ENCODE measurements around the gene SPAG16. TPM values are rescaled to one million over a fixed set of nuclear protein-coding genes. Genes with fewer than 3 reads are reported as not detected.

Gene SPAG16
- total RNA-seq = 1 to 10 TPM; 5.4 to 5.7 (median 5.5) TPM

- Mint-ChIP-seq H3K36me3 (ENCODE audit: insufficient read depth) (no peaks in the 10 kb centered on the region), H3K9me3 (no peaks in the 10 kb centered on the region), H3K4me1 (ENCODE audit: low read depth) (peaks cover 26% of the 10 kb centered on the region), H3K27me3 (ENCODE audit: low read depth) (no peaks in the 10 kb centered on the region), H3K4me3 (peak within 1 kb of the TSS; percentile 94)
- DNase-seq = peak; percentile 96
- ATAC-seq = peak; percentile 98 to 99
Measured at GRCh38 chr2:213284105-213285090, at the start of gene SPAG16. Gene SPAG16, plus strand, starts transcription at chr2:213284464.

- DNase-seq (no peak), ATAC-seq (no peak)
- Mint-ChIP-seq H3K36me3 (ENCODE audit: insufficient read depth) (no peaks in the 10 kb centered on the region), H3K9me3 (no peaks in the 10 kb centered on the region), H3K4me1 (ENCODE audit: low read depth) (peaks cover 23% of the 10 kb centered on the region), H3K4me3 (no peak overlapping the region), H3K27me3 (ENCODE audit: low read depth) (peaks cover 18% of the 10 kb centered on the region)
Measured at GRCh38 chr2:213234641-213235040, 49.6 kb upstream of the SPAG16 start.

GRCh38 chr2:213235741-213236140 is 48.5 kb upstream of the SPAG16 start:
- Mint-ChIP-seq H3K4me3 (no peak overlapping the region), H3K4me1 (ENCODE audit: low read depth) (peaks cover 23% of the 10 kb centered on the region), H3K9me3 (no peaks in the 10 kb centered on the region), H3K36me3 (ENCODE audit: insufficient read depth) (no peaks in the 10 kb centered on the region), H3K27me3 (ENCODE audit: low read depth) (peaks cover 18% of the 10 kb centered on the region)
- DNase-seq = no peak
- no peak for ATAC-seq

GRCh38 chr2:213237251-213237650 is 47.0 kb upstream of the SPAG16 start:
- ATAC-seq = no peak
- H3K9me3 Mint-ChIP-seq = no peaks in the 10 kb centered on the region
- H3K27me3 Mint-ChIP-seq (ENCODE audit: low read depth) = peaks cover 18% of the 10 kb centered on the region
- peak overlapping the region; percentile 34 for H3K4me3 Mint-ChIP-seq
- peaks cover 23% of the 10 kb centered on the region for H3K4me1 Mint-ChIP-seq (ENCODE audit: low read depth)
- H3K36me3 Mint-ChIP-seq (ENCODE audit: insufficient read depth) = no peaks in the 10 kb centered on the region
- no peak for DNase-seq

GRCh38 chr2:213237787-213238186 is 46.5 kb upstream of the SPAG16 start:
- no peak for DNase-seq
- no peak for ATAC-seq
- H3K4me1 Mint-ChIP-seq (ENCODE audit: low read depth) = peaks cover 22% of the 10 kb centered on the region
- peaks cover 18% of the 10 kb centered on the region for H3K27me3 Mint-ChIP-seq (ENCODE audit: low read depth)
- no peaks in the 10 kb centered on the region for H3K36me3 Mint-ChIP-seq (ENCODE audit: insufficient read depth)
- H3K9me3 Mint-ChIP-seq = no peaks in the 10 kb centered on the region
- peak overlapping the region; percentile 17 for H3K4me3 Mint-ChIP-seq

GRCh38 chr2:213238753-213239495 is 45.3 kb upstream of the SPAG16 start:
- ATAC-seq (no peak), DNase-seq (no peak)
- Mint-ChIP-seq H3K9me3 (no peaks in the 10 kb centered on the region), H3K4me1 (ENCODE audit: low read depth) (peaks cover 17% of the 10 kb centered on the region), H3K27me3 (ENCODE audit: low read depth) (peaks cover 22% of the 10 kb centered on the region), H3K36me3 (ENCODE audit: insufficient read depth) (no peaks in the 10 kb centered on the region), H3K4me3 (peak overlapping the region; percentile 31)

GRCh38 chr2:213241817-213242216 is 42.4 kb upstream of the SPAG16 start:
- Mint-ChIP-seq H3K9me3 (no peaks in the 10 kb centered on the region), H3K4me3 (no peak overlapping the region), H3K36me3 (ENCODE audit: insufficient read depth) (no peaks in the 10 kb centered on the region), H3K4me1 (ENCODE audit: low read depth) (peaks cover 7% of the 10 kb centered on the region), H3K27me3 (ENCODE audit: low read depth) (peaks cover 18% of the 10 kb centered on the region)
- DNase-seq (no peak), ATAC-seq (no peak)

- ATAC-seq = no peak
- no peak for DNase-seq
- Mint-ChIP-seq H3K4me3 (no peak overlapping the region), H3K9me3 (no peaks in the 10 kb centered on the region), H3K36me3 (ENCODE audit: insufficient read depth) (no peaks in the 10 kb centered on the region), H3K27me3 (ENCODE audit: low read depth) (peaks cover 12% of the 10 kb centered on the region), H3K4me1 (ENCODE audit: low read depth) (peaks cover 7% of the 10 kb centered on the region)
Measured at GRCh38 chr2:213242653-213243052, 41.6 kb upstream of the SPAG16 start.

GRCh38 chr2:213243189-213244044 is 40.8 kb upstream of the SPAG16 start:
- peaks cover 12% of the 10 kb centered on the region for H3K27me3 Mint-ChIP-seq (ENCODE audit: low read depth)
- H3K9me3 Mint-ChIP-seq = no peaks in the 10 kb centered on the region
- peaks cover 7% of the 10 kb centered on the region for H3K4me1 Mint-ChIP-seq (ENCODE audit: low read depth)
- DNase-seq = no peak
- no peak for ATAC-seq
- peak overlapping the region; percentile 17 for H3K4me3 Mint-ChIP-seq
- no peaks in the 10 kb centered on the region for H3K36me3 Mint-ChIP-seq (ENCODE audit: insufficient read depth)

GRCh38 chr2:213246497-213247281 is 37.6 kb upstream of the SPAG16 start:
- ATAC-seq (peak in 1 of 2 donors; percentile 50), DNase-seq (peak; percentile 48)
- Mint-ChIP-seq H3K4me3 (no peak overlapping the region), H3K4me1 (ENCODE audit: low read depth) (peaks cover 5% of the 10 kb centered on the region), H3K27me3 (ENCODE audit: low read depth) (peaks cover 14% of the 10 kb centered on the region), H3K9me3 (no peaks in the 10 kb centered on the region), H3K36me3 (ENCODE audit: insufficient read depth) (no peaks in the 10 kb centered on the region)

- H3K4me3 Mint-ChIP-seq = no peak overlapping the region
- ATAC-seq (no peak), DNase-seq (no peak)
- H3K27me3 Mint-ChIP-seq (ENCODE audit: low read depth) = peaks cover 16% of the 10 kb centered on the region
- no peaks in the 10 kb centered on the region for H3K36me3 Mint-ChIP-seq (ENCODE audit: insufficient read depth)
- peaks cover 5% of the 10 kb centered on the region for H3K4me1 Mint-ChIP-seq (ENCODE audit: low read depth)
- H3K9me3 Mint-ChIP-seq = no peaks in the 10 kb centered on the region
Measured at GRCh38 chr2:213247566-213247965, 36.7 kb upstream of the SPAG16 start.

GRCh38 chr2:213248637-213249036 is 35.6 kb upstream of the SPAG16 start:
- ATAC-seq = no peak
- Mint-ChIP-seq H3K4me3 (no peak overlapping the region), H3K4me1 (ENCODE audit: low read depth) (peaks cover under 1% of the 10 kb centered on the region), H3K36me3 (ENCODE audit: insufficient read depth) (no peaks in the 10 kb centered on the region), H3K27me3 (ENCODE audit: low read depth) (peaks cover 11% of the 10 kb centered on the region), H3K9me3 (no peaks in the 10 kb centered on the region)
- DNase-seq = no peak

- Mint-ChIP-seq H3K4me3 (no peak overlapping the region), H3K4me1 (ENCODE audit: low read depth) (no peaks in the 10 kb centered on the region), H3K36me3 (ENCODE audit: insufficient read depth) (no peaks in the 10 kb centered on the region), H3K9me3 (no peaks in the 10 kb centered on the region), H3K27me3 (ENCODE audit: low read depth) (peaks cover 14% of the 10 kb centered on the region)
- DNase-seq (no peak), ATAC-seq (no peak)
Measured at GRCh38 chr2:213249502-213249901, 34.8 kb upstream of the SPAG16 start.

All from activated T-cell treated with anti-CD3 and anti-CD28 coated beads, Interleukin-2, amount 50 U/mL, for 4 hours (primary cell).